Neural progenitor cell (in vitro differentiated cells): ENCODE measurements around the gene RARG. TPM values are rescaled to one million over a fixed set of nuclear protein-coding genes. Genes with fewer than 3 reads are reported as not detected.

ENCODE experiments used
- DNase-seq: peaks from one replicate; pipeline ENCODE4 v3.0.0-alpha.2; 2016; ENCODE audit warnings: low spot score
- H2AFZ ChIP-seq: fragments of 200-600 bp; sonication (generic); replicated peaks from 2 replicates; pipeline ENCODE4 v1.6.1; 2016; ENCODE audit warnings: antibody characterized with exemption
- H3F3A ChIP-seq: fragments of 200-600 bp; sonication (generic); 2 replicates; pipeline ENCODE4 v1.6.1; 2016; ENCODE audit warnings: antibody characterized with exemption, low read depth
- H3K27ac ChIP-seq: fragments of 200-600 bp; sonication (generic); 2 replicates; pipeline ENCODE4 v1.5.1; 2016; ENCODE audit warnings: mild to moderate bottlenecking
- H3K27me3 ChIP-seq: fragments of 200-600 bp; sonication (generic); 2 replicates; pipeline ENCODE4 v1.6.1; 2016; ENCODE audit warnings: mild to moderate bottlenecking, moderate library complexity
- H3K36me3 ChIP-seq: fragments of 200-600 bp; sonication (generic); 2 replicates; pipeline ENCODE4 v1.5.1; 2016
- H3K4me1 ChIP-seq: fragments of 200-600 bp; sonication (generic); 2 replicates; pipeline ENCODE4 v1.6.1; 2016; ENCODE audit warnings: mixed run types
- H3K4me2 ChIP-seq: fragments of 200-600 bp; sonication (generic); 2 replicates; pipeline ENCODE4 v1.6.1; 2016
- H3K4me3 ChIP-seq: fragments of 200-600 bp; sonication (generic); 2 replicates; pipeline ENCODE4 v1.5.1; 2016
- H3K79me2 ChIP-seq: fragments of 200-600 bp; sonication (generic); 2 replicates; pipeline ENCODE4 v1.6.1; 2016; ENCODE audit warnings: low read depth
- H3K9ac ChIP-seq: fragments of 200-600 bp; sonication (generic); 2 replicates; pipeline ENCODE4 v1.6.1; 2016
- H3K9me3 ChIP-seq: fragments of 200-600 bp; sonication (generic); 2 replicates; pipeline ENCODE4 v1.5.1; 2016; ENCODE audit warnings: low read depth
- H4K20me1 ChIP-seq: fragments of 200-600 bp; sonication (generic); 2 replicates; pipeline ENCODE4 v1.6.1; 2016; ENCODE audit warnings: low read depth
- H3K27ac Mint-ChIP-seq: 3 replicates; pipeline ENCODE4 v1.8.0; 2021; ENCODE audit warnings: mixed read lengths
- H3K27me3 Mint-ChIP-seq: 2 replicates; pipeline ENCODE4 v1.8.0; 2022; ENCODE audit warnings: low read depth, mild to moderate bottlenecking, inconsistent platforms, moderate library complexity, mixed read lengths; ENCODE audit not compliant: insufficient read depth
- H3K36me3 Mint-ChIP-seq: 3 replicates; pipeline ENCODE4 v1.8.0; 2021; ENCODE audit warnings: mixed read lengths
- H3K4me1 Mint-ChIP-seq: 3 replicates; pipeline ENCODE4 v1.8.0; 2021; ENCODE audit warnings: mixed read lengths
- H3K4me3 Mint-ChIP-seq: 3 replicates; pipeline ENCODE4 v1.8.0; 2021; ENCODE audit warnings: mild to moderate bottlenecking, moderate library complexity, mixed read lengths
- H3K9me3 Mint-ChIP-seq: 3 replicates; pipeline ENCODE4 v1.8.0; 2020; ENCODE audit warnings: mixed read lengths
- CTCF ChIP-seq: fragments of 200-600 bp; sonication (generic); IDR thresholded peaks from 2 replicates; pipeline ENCODE4 v1.5.1; 2017; ENCODE audit warnings: antibody characterized with exemption, mild to moderate bottlenecking
- EZH2 ChIP-seq: fragments of 200-600 bp; sonication (generic); IDR thresholded peaks from 2 replicates; pipeline ENCODE4 v1.6.1; 2017; ENCODE audit warnings: antibody characterized with exemption, mild to moderate bottlenecking, moderate library complexity
- EZH2phosphoT487 ChIP-seq: fragments of 200-600 bp; sonication (generic); IDR thresholded peaks from 2 replicates; pipeline ENCODE4 v1.6.1; 2017; ENCODE audit warnings: antibody characterized with exemption
- total RNA-seq: library from RNA; depleted of rRNA; stranded (reverse); fragments of >200 nt; gene quantifications from 2 replicates; pipeline ENCODE4 v1.2.3, GENCODE V29; 2015; ENCODE audit warnings: low replicate concordance

RARG gene
- total RNA-seq, 1 donor from 2014 or later, result 17.0 TPM

GRCh38 chr12:53259891-53260290 lies 27.9 kb upstream of the RARG start:
- Histone ChIP-seq H3K36me3 (no peaks in the 10 kb centered on the region), H4K20me1 (no peaks in the 10 kb centered on the region), H3K27ac (no peak overlapping the region), H3K27me3 (no peaks in the 10 kb centered on the region), H3K79me2 (no peaks in the 10 kb centered on the region), H3F3A (peaks cover 5% of the 10 kb centered on the region), H3K4me1 (no peaks in the 10 kb centered on the region), H3K9ac (no peak overlapping the region), H3K9me3 (no peaks in the 10 kb centered on the region), H3K4me2 (no peak overlapping the region), H2AFZ (no peak overlapping the region), H3K4me3 (no peak overlapping the region)
- Mint-ChIP-seq H3K36me3 (no peaks in the 10 kb centered on the region), H3K27ac (no peak overlapping the region), H3K9me3 (no peaks in the 10 kb centered on the region), H3K4me3 (no peak overlapping the region), H3K27me3 (peaks cover 4% of the 10 kb centered on the region), H3K4me1 (no peaks in the 10 kb centered on the region)
- no peak for TF ChIP-seq EZH2
- no peak for TF ChIP-seq EZH2phosphoT487
- no peak for TF ChIP-seq CTCF
- DNase-seq, result no peak

- no peak overlapping the region for H3K9ac ChIP-seq
- DNase-seq, result no peak
- H3K4me1 ChIP-seq, result no peaks in the 10 kb centered on the region
- H3K4me3 ChIP-seq, result no peak overlapping the region
- peaks cover 5% of the 10 kb centered on the region for H3F3A ChIP-seq
- Mint-ChIP-seq H3K36me3 (no peaks in the 10 kb centered on the region), H3K27ac (no peak overlapping the region), H3K4me1 (no peaks in the 10 kb centered on the region), H3K9me3 (no peaks in the 10 kb centered on the region), H3K27me3 (peaks cover 4% of the 10 kb centered on the region), H3K4me3 (no peak overlapping the region)
- H3K9me3 ChIP-seq, result no peaks in the 10 kb centered on the region
- H4K20me1 ChIP-seq, result no peaks in the 10 kb centered on the region
- H3K4me2 ChIP-seq, result no peak overlapping the region
- no peak overlapping the region for H3K27ac ChIP-seq
- no peak overlapping the region for H2AFZ ChIP-seq
- H3K79me2 ChIP-seq, result no peaks in the 10 kb centered on the region
- no peaks in the 10 kb centered on the region for H3K27me3 ChIP-seq
- H3K36me3 ChIP-seq, result no peaks in the 10 kb centered on the region
- TF ChIP-seq EZH2phosphoT487 (no peak), EZH2 (no peak), CTCF (no peak)
Observed at GRCh38 chr12:53258541-53259539, 26.8 kb upstream of the RARG start.

DNA sequence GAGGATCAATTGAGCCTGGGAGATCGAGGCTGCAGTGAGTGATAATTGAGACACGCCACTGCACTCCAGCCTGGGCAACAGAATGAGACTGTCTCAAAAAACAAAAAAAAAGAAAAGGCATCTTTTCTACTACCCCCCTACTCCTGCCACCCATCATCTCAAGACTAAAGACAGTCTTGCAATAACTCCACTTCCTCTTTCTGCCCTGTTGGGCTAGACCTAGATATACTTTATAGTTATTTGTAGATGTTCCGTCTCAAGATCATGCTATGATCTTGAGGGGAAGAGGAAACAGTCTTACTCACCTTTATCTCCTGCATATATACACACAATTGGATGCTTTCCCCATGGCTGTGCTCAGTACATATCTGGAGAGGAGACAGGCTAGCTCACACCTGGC lies 24.0 kb upstream of the RARG start:
- Mint-ChIP-seq H3K27me3 (peaks cover 7% of the 10 kb centered on the region), H3K4me1 (peaks cover 19% of the 10 kb centered on the region), H3K27ac (no peak overlapping the region), H3K36me3 (no peaks in the 10 kb centered on the region), H3K9me3 (no peaks in the 10 kb centered on the region), H3K4me3 (no peak overlapping the region)
- Histone ChIP-seq H3K27me3 (no peaks in the 10 kb centered on the region), H3K4me1 (no peaks in the 10 kb centered on the region), H3K27ac (no peak overlapping the region), H3K36me3 (no peaks in the 10 kb centered on the region), H3K9me3 (no peaks in the 10 kb centered on the region), H3K4me3 (no peak overlapping the region), H2AFZ (no peak overlapping the region), H3K4me2 (no peak overlapping the region), H3F3A (peaks cover 16% of the 10 kb centered on the region), H3K9ac (no peak overlapping the region), H3K79me2 (peaks cover 15% of the 10 kb centered on the region), H4K20me1 (no peaks in the 10 kb centered on the region)
- TF ChIP-seq CTCF, result no peak
- no peak for TF ChIP-seq EZH2phosphoT487
- TF ChIP-seq EZH2, result no peak
- DNase-seq, result no peak
